Upper lobe of left lung (tissue), 4 donors: ENCODE results near the gene BICRA.

Experiments used
- POLR2AphosphoS5 ChIP-seq, 2 donors: sonication (generic); formaldehyde crosslinking; IDR thresholded peaks; one replicate each; pipeline ENCODE4 v1.5.1; 2017; ENCODE audit warnings: antibody characterized with exemption in 2 of 2
- TF ChIP-seq, protein P1 (sequence below), 6 experiments: fragments of 450-650 bp in 4 of 6; fragments of 200-600 bp in 2 of 6; sonication (generic) in 2 of 6; IDR thresholded peaks; one replicate each; pipeline ENCODE4 v1.5.1; 2016 to 2019; ENCODE audit warnings: antibody characterized with exemption in 6 of 6

DNA sequence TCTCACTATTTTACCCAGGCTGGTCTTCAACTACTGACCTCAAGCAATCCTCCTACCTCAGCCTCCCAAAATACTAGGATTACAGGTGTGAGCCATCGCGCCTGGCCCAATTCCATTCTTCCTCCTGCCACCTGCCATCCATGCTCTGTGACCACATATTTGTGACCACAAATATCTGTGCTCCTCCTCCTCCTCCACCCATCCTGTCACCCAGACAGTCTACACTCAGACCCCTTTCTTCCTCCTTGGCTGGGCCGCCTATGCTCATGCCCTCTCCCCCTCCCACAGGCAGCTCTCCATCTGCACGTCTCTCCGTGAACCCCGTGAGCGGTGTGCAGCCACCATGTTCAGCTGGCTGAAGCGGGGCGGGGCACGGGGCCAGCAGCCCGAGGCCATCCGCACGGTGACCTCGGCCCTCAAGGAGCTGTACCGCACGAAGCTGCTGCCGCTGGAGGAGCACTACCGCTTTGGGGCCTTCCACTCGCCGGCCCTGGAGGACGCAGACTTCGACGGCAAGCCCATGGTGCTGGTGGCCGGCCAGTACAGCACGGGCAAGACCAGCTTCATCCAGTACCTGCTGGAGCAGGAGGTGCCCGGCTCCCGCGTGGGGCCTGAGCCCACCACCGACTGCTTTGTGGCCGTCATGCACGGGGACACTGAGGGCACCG lies 107.5 kb downstream of the BICRA start:
- TF ChIP-seq, protein P1, sequence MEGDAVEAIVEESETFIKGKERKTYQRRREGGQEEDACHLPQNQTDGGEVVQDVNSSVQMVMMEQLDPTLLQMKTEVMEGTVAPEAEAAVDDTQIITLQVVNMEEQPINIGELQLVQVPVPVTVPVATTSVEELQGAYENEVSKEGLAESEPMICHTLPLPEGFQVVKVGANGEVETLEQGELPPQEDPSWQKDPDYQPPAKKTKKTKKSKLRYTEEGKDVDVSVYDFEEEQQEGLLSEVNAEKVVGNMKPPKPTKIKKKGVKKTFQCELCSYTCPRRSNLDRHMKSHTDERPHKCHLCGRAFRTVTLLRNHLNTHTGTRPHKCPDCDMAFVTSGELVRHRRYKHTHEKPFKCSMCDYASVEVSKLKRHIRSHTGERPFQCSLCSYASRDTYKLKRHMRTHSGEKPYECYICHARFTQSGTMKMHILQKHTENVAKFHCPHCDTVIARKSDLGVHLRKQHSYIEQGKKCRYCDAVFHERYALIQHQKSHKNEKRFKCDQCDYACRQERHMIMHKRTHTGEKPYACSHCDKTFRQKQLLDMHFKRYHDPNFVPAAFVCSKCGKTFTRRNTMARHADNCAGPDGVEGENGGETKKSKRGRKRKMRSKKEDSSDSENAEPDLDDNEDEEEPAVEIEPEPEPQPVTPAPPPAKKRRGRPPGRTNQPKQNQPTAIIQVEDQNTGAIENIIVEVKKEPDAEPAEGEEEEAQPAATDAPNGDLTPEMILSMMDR (IDR thresholded peaks at IDR 0.05) = no peak
- TF ChIP-seq POLR2AphosphoS5 (IDR thresholded peaks at IDR 0.05) = no peak
